Testis (tissue), 2 donors: ENCODE data around the gene PLEKHM2.

ENCODE experiments used
- CTCF ChIP-seq, 3 experiments: fragments of 450-650 bp in 2 of 3; fragments of 200-600 bp in 1 of 3; sonication (generic) in 1 of 3; IDR thresholded peaks; one replicate each; pipeline ENCODE4 v1.5.1; 2016 to 2019; ENCODE audit warnings: antibody characterized with exemption in 3 of 3, mild to moderate bottlenecking in 2 of 3, moderate library complexity in 1 of 3
- POLR2A ChIP-seq: fragments of 450-650 bp; IDR thresholded peaks from one replicate; pipeline ENCODE4 v1.6.1; 2017; ENCODE audit warnings: antibody characterized with exemption, mild to moderate bottlenecking, moderate library complexity

- no peak for TF ChIP-seq CTCF (IDR thresholded peaks at IDR 0.05)
- TF ChIP-seq POLR2A: no peak
Observed at GRCh38 chr1:15708486-15709137, 24.5 kb downstream of the PLEKHM2 start.
